Dendritic cell treated with granulocyte-macrophage colony-stimulating factor and Interleukin-4, amounts not matched to agents 40 ng/mL and 50 ng/mL, for 4 days (primary cell): ENCODE data around the gene WDR70.

Source experiments
- H3K27ac Mint-ChIP-seq: one replicate; pipeline ENCODE4 v1.8.0; 2022; ENCODE audit warnings: mild to moderate bottlenecking, mixed read lengths
- H3K27me3 Mint-ChIP-seq: one replicate; pipeline ENCODE4 v1.8.0; 2022; ENCODE audit warnings: mild to moderate bottlenecking, mixed read lengths
- H3K36me3 Mint-ChIP-seq: one replicate; pipeline ENCODE4 v1.8.0; 2022; ENCODE audit warnings: low read depth, mixed read lengths
- H3K4me1 Mint-ChIP-seq: one replicate; pipeline ENCODE4 v1.8.0; 2022; ENCODE audit warnings: low read depth, mixed read lengths
- H3K4me3 Mint-ChIP-seq: one replicate; pipeline ENCODE4 v1.8.0; 2022; ENCODE audit warnings: mild to moderate bottlenecking, moderate library complexity, mixed read lengths
- H3K9me3 Mint-ChIP-seq: one replicate; pipeline ENCODE4 v1.8.0; 2022; ENCODE audit warnings: mixed read lengths
- intact Hi-C: fragments of 100-400 bp; cut with micrococcal nuclease; formaldehyde crosslinking; loops from one replicate; pipeline ENCODE4 v1.15.0; 2022

The WDR70 gene

DNA sequence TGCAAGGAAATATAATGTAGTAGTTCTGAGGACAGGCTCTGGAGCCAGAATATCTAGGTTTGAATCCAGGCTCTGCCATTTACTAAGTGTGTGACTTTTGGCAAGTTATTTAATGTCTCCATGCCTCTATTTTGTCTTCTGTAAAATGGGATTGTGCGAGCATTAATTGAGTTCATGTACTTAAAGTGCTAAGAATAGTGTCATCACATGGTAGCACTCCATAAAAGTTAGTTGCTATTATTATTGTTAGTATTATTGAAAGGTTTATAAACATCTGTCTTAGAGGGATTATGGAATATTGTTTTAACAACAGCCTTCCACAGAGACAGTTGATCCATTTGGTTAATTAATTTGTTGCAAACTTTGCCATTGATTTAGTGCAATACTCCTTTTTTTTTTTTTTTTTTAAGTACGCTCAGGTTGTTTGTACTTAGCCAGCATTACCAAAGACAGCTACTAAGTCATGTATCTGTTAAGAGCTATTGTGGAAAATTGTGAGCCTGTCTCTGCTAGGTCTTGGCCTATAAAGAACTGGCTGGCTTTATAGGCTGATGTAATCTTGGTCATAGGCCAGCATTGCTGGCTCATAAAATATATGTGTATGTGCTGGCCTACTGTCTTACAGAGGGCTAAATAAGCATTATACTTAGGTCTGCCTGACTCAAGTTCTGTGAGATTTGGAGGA lies 174.7 kb downstream of the WDR70 start:
- no peaks in the 10 kb centered on the region for H3K9me3 Mint-ChIP-seq
- H3K27me3 Mint-ChIP-seq = no peaks in the 10 kb centered on the region
- intact Hi-C loops = loop anchor here (10.0 kb wide), 1 partner anchor 139 kb away; no protein-coding TSS in a partner anchor
- peaks cover 12% of the 10 kb centered on the region for H3K4me1 Mint-ChIP-seq
- no peaks in the 10 kb centered on the region for H3K36me3 Mint-ChIP-seq
- no peak overlapping the region for H3K27ac Mint-ChIP-seq
- no peak overlapping the region for H3K4me3 Mint-ChIP-seq

DNA sequence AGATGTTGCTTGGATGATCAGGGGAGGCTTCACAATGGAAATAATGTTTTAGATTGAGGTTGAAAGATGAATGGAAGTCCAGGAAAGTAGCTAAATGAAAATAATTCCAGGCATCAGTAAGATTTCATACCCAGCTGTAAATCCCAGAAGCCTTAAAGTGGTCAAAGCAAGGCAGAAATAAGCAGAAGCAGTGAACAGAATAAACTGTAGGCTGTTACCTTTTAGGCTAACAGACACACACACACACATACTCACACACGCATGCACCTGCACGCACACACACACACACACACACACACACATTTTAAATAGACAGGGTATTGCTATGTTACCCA lies 175.3 kb downstream of the WDR70 start:
- no peaks in the 10 kb centered on the region for H3K9me3 Mint-ChIP-seq
- peaks cover 12% of the 10 kb centered on the region for H3K4me1 Mint-ChIP-seq
- intact Hi-C loops = loop anchor here (10.0 kb wide), 1 partner anchor 140 kb away; no protein-coding TSS in a partner anchor
- no peaks in the 10 kb centered on the region for H3K27me3 Mint-ChIP-seq
- no peak overlapping the region for H3K4me3 Mint-ChIP-seq
- no peak overlapping the region for H3K27ac Mint-ChIP-seq
- no peaks in the 10 kb centered on the region for H3K36me3 Mint-ChIP-seq

DNA sequence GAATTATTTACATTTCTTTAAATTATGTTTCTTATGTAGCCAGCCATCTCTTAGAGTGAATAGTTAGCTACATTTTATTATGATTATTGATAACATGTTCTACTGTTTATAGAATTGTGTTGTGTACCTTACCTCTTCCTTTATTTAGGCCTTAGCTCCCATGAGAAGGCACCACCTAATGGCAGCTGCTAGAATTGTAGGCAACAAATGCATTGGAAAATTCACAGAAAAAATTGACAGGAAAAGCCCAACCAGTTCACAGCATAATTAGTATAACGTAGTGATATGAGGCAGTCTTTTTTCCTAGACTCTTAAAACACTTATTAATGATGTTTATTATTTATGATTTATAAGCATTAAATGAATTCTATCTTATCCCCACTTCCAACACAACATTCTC lies 175.8 kb downstream of the WDR70 start:
- intact Hi-C loops = loop anchor here (10.0 kb wide), 1 partner anchor 140 kb away; no protein-coding TSS in a partner anchor
- Mint-ChIP-seq H3K36me3 (no peaks in the 10 kb centered on the region), H3K4me3 (no peak overlapping the region), H3K27ac (no peak overlapping the region), H3K9me3 (no peaks in the 10 kb centered on the region), H3K4me1 (peaks cover 12% of the 10 kb centered on the region), H3K27me3 (no peaks in the 10 kb centered on the region)

DNA sequence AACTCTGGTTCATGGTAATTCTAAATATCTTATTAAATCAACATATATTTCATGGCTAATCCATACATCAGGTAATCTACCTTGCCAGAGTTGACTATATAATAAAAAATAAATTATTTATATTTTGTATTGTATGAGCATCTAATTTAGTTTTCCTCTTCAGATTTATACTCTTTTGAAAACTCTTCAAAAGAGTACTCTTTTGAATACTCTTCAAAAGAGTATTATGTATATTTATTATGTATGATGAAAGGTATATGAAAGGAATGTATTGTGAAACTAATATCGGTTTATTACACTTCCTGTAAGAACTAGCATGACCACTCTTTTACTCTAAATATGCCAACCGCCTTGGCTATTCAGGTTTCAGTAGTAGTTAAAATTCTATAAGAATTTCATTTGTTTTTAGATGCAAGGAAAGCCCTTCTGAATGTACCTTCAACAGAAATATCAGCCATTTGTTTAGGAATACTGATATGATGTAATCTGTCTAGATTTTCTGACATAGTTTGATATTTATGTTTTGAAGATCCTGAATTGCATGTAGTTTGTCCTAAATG lies 178.7 kb downstream of the WDR70 start:
- Mint-ChIP-seq H3K4me1 (peaks cover 6% of the 10 kb centered on the region), H3K27ac (no peak overlapping the region), H3K27me3 (no peaks in the 10 kb centered on the region), H3K36me3 (peaks cover 6% of the 10 kb centered on the region), H3K4me3 (no peak overlapping the region), H3K9me3 (no peaks in the 10 kb centered on the region)
- intact Hi-C loops = loop anchor here (10.0 kb wide), 1 partner anchor 143 kb away; no protein-coding TSS in a partner anchor

DNA sequence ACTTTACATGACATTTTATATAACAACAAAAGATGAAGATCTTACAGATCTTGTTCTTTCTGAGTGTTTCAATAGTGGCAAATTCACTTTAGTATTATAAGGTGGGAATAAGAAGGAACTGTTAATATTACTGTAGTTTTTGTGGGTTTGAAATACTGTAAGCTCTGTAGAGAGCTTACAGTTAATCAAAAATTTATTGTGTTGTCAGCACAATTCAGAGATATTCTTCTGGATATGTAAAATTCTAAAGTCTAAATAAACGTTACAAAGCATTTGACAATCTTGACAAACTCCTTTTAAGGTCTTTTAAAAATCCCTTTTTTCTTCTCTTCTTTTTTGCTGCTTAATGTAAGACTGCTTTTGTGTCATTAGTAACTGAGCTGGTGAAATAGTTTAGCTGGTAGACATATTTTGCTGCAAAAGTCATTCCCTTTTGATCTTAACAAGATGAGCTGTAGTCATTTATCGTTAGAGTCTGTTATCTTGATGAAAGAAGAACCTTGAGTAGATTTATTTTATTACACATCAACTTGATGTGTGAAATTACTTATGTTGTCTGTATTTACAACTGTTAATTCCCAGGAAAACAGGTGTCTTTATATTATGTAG lies 186.0 kb downstream of the WDR70 start:
- intact Hi-C loops = no loop called here
- Mint-ChIP-seq H3K9me3 (no peaks in the 10 kb centered on the region), H3K27me3 (no peaks in the 10 kb centered on the region), H3K36me3 (peaks cover 6% of the 10 kb centered on the region), H3K4me1 (peaks cover 14% of the 10 kb centered on the region), H3K4me3 (no peak overlapping the region), H3K27ac (no peak overlapping the region)

DNA sequence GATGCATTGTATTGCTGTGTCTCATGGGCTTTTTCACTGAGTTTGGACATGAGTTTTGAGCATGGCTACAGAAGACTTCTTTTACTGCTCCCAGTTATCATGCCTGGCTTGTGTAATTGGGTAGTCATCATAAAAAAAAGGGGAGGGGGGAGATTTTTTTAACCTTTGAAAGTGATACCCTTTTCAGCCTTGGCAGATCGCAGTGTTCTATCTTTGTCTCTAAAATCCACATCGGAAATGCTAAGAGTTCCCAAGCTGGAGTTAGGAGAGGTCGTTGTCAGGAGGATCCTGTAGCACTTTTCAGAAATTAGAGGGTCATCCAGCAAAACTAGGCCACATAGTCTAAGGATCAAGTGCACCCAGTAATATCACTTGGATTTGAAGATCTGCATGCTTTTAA lies 188.4 kb downstream of the WDR70 start:
- Mint-ChIP-seq H3K27me3 (no peaks in the 10 kb centered on the region), H3K4me3 (no peak overlapping the region), H3K4me1 (peaks cover 14% of the 10 kb centered on the region), H3K27ac (no peak overlapping the region), H3K9me3 (no peaks in the 10 kb centered on the region), H3K36me3 (no peaks in the 10 kb centered on the region)
- intact Hi-C loops = no loop called here

DNA sequence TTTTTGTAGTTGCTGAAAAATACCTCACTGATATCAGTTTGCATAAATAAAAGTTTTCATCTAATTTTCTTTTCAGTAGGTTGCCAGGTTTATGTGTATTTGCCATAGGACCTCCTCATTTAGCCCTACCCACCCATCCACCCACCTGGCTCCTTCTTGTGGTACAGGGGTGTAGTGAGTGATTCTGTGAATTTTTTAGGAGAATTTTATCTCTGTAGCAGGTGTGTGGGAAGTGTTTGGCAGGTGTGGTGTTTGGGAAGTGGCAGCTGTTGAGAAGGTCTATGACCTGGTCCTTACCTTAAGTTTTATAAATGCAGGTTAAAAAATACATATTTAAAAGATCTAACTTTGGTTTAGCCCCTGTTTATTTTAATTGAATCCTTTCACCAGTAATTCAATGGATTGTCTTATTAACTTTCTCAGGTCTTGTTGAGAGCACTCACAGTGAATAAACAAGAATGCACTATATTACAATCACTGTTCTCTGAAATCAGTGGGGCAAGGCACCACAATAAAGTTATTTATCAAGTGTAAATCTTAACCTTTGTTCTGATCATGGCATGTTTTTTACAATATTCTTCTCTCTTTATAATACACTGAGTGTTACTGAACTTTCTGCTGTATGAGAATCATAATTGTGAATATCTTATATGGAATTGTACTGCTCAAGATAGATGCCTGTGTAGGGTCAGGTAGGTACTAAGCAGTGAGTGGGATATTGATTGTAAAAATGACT lies 189.1 kb downstream of the WDR70 start:
- H3K27me3 Mint-ChIP-seq = no peaks in the 10 kb centered on the region
- no peak overlapping the region for H3K4me3 Mint-ChIP-seq
- intact Hi-C loops = no loop called here
- H3K36me3 Mint-ChIP-seq = no peaks in the 10 kb centered on the region
- peaks cover 14% of the 10 kb centered on the region for H3K4me1 Mint-ChIP-seq
- no peak overlapping the region for H3K27ac Mint-ChIP-seq
- no peaks in the 10 kb centered on the region for H3K9me3 Mint-ChIP-seq

DNA sequence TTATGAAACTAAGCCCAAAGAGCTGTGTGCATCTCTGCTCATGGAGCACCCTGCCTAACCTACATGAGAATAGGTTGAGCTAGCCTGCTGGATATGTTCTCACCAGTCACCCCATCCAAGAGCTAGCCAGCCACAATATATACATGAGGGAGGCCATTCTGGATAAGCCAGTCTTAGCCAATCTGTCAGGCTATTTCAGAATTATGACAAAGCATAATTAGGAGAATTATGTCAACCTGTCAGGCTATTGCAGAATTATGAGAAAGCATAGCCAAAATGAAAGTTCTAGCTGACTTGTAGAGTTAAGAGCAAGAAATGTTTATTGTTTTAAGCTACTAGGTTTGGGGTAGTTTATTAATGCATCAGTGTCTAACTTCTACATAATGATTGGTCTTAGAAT lies 189.8 kb downstream of the WDR70 start:
- H3K27me3 Mint-ChIP-seq = no peaks in the 10 kb centered on the region
- H3K9me3 Mint-ChIP-seq = no peaks in the 10 kb centered on the region
- intact Hi-C loops = no loop called here
- H3K36me3 Mint-ChIP-seq = peaks cover 5% of the 10 kb centered on the region
- H3K4me1 Mint-ChIP-seq = peaks cover 14% of the 10 kb centered on the region
- no peak overlapping the region for H3K27ac Mint-ChIP-seq
- H3K4me3 Mint-ChIP-seq = no peak overlapping the region

DNA sequence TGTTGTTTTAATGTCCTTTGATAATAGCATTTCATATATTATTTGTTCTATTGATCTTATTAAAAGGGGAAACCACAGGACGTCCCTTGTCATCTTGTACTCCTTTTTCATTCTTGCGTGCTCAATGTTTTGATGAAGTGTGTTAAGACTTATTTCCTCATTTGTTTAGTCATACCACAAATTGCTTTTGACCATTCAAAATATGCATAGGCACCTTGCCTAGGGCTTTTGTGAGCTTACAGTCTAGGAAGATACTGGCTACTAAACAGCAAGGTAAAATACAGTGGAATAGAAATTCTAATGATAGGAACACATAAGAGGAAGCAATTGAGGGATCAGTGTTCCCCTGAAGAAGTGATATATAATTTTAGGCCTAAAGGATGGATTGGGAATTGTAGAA lies 190.3 kb downstream of the WDR70 start:
- no peak overlapping the region for H3K4me3 Mint-ChIP-seq
- H3K36me3 Mint-ChIP-seq = peaks cover 7% of the 10 kb centered on the region
- H3K9me3 Mint-ChIP-seq = no peaks in the 10 kb centered on the region
- peaks cover 14% of the 10 kb centered on the region for H3K4me1 Mint-ChIP-seq
- H3K27me3 Mint-ChIP-seq = no peaks in the 10 kb centered on the region
- no peak overlapping the region for H3K27ac Mint-ChIP-seq
- intact Hi-C loops = no loop called here

DNA sequence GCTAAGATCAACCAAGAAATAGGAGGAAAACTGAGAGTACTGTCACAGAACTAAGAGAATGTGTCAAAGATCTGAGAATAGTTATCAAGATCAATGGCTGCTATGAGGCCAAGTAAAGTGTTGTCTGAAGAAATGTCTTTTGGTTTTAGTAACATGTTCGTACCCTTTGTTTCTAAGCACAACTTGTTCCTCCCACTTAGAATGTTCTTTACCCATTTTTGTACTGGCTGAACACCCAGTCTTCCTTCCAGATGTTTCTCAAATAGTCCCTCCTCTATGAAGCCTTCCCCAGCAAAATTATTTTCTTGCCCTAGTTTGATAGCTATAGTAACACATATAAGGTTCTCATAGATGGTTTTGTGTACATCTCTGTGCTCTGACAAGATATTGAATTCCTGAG lies 191.5 kb downstream of the WDR70 start:
- Mint-ChIP-seq H3K36me3 (peaks cover 12% of the 10 kb centered on the region), H3K9me3 (no peaks in the 10 kb centered on the region), H3K4me1 (peaks cover 14% of the 10 kb centered on the region), H3K27me3 (no peaks in the 10 kb centered on the region), H3K4me3 (no peak overlapping the region), H3K27ac (no peak overlapping the region)
- intact Hi-C loops = no loop called here

DNA sequence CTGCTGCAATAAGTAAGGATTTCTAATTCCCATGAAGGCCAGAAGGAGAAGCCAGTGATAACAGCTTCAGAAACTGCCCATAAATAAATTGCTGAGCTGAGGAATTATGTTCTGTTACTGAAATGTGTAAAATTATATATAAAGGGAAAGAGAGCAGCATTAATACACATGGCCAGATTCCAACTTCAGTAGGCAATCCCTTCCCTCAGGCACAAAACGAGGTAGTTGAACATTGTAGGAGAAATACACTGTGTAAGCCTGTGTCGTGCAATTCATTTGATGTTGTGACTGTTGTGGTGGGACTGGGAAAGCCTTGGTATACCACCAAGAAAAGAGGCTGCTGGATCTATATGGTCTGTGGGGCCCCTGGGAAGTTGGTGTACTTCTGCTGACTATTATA lies 192.9 kb downstream of the WDR70 start:
- Mint-ChIP-seq H3K4me3 (no peak overlapping the region), H3K27ac (no peak overlapping the region), H3K27me3 (no peaks in the 10 kb centered on the region), H3K36me3 (peaks cover 12% of the 10 kb centered on the region), H3K4me1 (peaks cover 14% of the 10 kb centered on the region), H3K9me3 (no peaks in the 10 kb centered on the region)
- intact Hi-C loops = no loop called here

DNA sequence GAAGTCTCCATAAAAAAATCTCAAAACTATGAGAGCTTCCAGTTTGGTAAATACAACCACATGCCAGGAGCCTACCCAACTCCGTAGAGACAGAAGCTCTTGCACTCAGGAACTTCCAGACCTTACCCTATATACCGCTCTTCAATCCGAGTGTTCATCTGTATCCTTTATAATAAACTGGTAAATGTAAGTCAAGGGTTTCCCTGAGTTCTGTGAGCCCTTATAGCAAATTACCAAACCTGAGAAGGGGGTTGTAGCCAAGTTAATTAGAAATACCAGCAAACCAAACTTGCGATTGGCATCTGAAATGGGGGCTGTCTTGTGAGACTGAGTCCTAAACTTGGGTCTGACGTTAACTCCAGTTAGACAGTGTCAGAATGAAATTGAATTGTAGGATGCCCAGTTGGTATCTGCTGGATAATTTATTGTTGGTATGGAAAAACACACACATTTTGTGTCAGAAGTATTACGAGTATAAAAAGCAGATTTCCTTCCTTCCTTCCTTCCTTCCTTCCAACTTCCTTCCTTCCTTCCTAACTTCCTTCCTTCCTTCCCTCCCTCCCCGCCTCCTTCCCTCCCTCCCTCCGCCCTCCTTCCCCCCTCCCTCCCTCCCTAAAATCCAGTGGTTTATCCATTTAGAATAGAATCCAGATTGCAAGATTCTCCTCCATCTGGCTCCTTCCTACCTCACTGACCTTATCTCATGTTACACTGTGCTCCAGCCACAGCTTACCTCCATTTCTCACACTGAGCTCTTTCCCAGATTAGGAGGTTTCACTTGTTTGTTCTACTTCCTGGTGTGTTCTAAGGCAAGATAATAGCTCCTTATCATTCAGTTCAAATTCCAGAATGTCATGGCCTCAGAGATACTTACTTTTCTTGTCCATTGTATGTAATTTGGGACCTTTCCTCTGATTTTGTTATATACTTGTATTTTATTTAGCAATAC lies 196.7 kb downstream of the WDR70 start:
- H3K36me3 Mint-ChIP-seq = peaks cover 12% of the 10 kb centered on the region
- no peaks in the 10 kb centered on the region for H3K9me3 Mint-ChIP-seq
- intact Hi-C loops = no loop called here
- H3K4me3 Mint-ChIP-seq = no peak overlapping the region
- no peak overlapping the region for H3K27ac Mint-ChIP-seq
- no peaks in the 10 kb centered on the region for H3K27me3 Mint-ChIP-seq
- H3K4me1 Mint-ChIP-seq = no peaks in the 10 kb centered on the region

DNA sequence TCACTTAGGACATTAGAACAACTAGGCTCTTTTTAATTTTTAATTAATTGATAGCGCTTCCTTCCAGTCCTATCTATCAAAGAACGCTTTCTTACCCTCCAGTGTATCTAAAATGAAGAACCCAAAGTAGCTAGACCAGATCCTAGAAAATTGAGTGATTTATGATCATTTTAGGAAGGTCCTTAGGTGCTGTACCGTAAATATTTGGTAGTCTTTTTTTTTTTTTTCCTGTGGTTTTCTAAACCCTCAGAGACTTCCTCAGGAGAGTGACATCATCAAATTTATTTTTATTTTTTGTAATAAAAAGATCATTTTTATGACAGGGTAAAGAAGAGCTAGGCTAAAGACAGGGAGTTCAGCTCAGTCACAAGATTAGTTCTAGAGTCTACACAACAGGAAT lies 197.4 kb downstream of the WDR70 start:
- Mint-ChIP-seq H3K4me3 (no peak overlapping the region), H3K4me1 (no peaks in the 10 kb centered on the region), H3K27me3 (no peaks in the 10 kb centered on the region), H3K36me3 (peaks cover 12% of the 10 kb centered on the region), H3K9me3 (no peaks in the 10 kb centered on the region), H3K27ac (no peak overlapping the region)
- intact Hi-C loops = no loop called here
